Measurements from ENCODE around the gene TCIRG1.

GRCh38 chr11:68011051-68011943 lies 27.5 kb upstream of the TCIRG1 start:
- TF ChIP-seq CTCF (conservative IDR thresholded peaks at IDR 0.05; ENCODE audit: low read length), result no peak
- TF ChIP-seq EZH2phosphoT487 (IDR thresholded peaks at IDR 0.05; ENCODE audit: borderline replicate concordance, low read depth, low read length), result no peak

Measured in OCI-LY7 (cell line).